ENCODE data around the gene SMTN. TPM values are rescaled to one million over a fixed set of nuclear protein-coding genes. Genes with fewer than 3 reads are reported as not detected.
"Not testable (repeated sequence)": the region's sequence is repeated elsewhere in the genome, so short reads cannot be mapped to it uniquely, and the experiment has no call there.

The SMTN gene
- total and polyA plus RNA-seq, 4 donors: 10.1 to 47.3 (median 13.8) TPM

- Histone ChIP-seq H3K4me3 (ENCODE audit: low read depth in 1 of 3, low read length in 3 of 3) (no peak overlapping the region), H3K4me1 (ENCODE audit: control insufficient read depth in 4 of 4, insufficient read depth in 4 of 4, low read length in 3 of 4) (no peaks in the 10 kb centered on the region), H3K36me3 (ENCODE audit: control insufficient read depth in 4 of 4, insufficient read depth in 3 of 4, low read depth in 1 of 4, low read length in 3 of 4) (no peaks in the 10 kb centered on the region), H3K9ac (ENCODE audit: low read depth in 1 of 2, low read length in 2 of 2) (no peak overlapping the region), H3K27me3 (ENCODE audit: control insufficient read depth in 4 of 4, insufficient read depth in 4 of 4, low read length in 3 of 4) (no peaks in the 10 kb centered on the region), H3K27ac (ENCODE audit: low read depth in 1 of 2, low read length in 2 of 2) (no peak overlapping the region), H3K9me3 (ENCODE audit: control insufficient read depth in 4 of 4, low read length in 3 of 4) (no peaks in the 10 kb centered on the region)
- TF ChIP-seq ZBTB33 (IDR thresholded peaks at IDR 0.05) (no peak), FOXA1 (IDR thresholded peaks at IDR 0.05) (no peak), GABPA (IDR thresholded peaks at IDR 0.05 in 1 of 2, conservative IDR thresholded peaks at IDR 0.05 in 1 of 2) (no peak), NR2F2 (IDR thresholded peaks at IDR 0.05) (no peak), TAF1 (conservative IDR thresholded peaks at IDR 0.05) (no peak)
- WGBS: 90% methylated on average over 6 of the region's 6 CpGs
- no peak for DNase-seq (ENCODE audit: low spot score)
Observed at GRCh38 chr22:31064369-31064768, 16.7 kb upstream of the SMTN start.

GRCh38 chr22:31068970-31069369, 12.1 kb upstream of the SMTN start:
- no peak overlapping the region for H3K27ac ChIP-seq (ENCODE audit: low read depth in 1 of 2, low read length in 2 of 2)
- no peak for TF ChIP-seq FOXA1 (IDR thresholded peaks at IDR 0.05)
- TF ChIP-seq HNF4G (IDR thresholded peaks at IDR 0.05): no peak
- TF ChIP-seq RAD21 (IDR thresholded peaks at IDR 0.05): no peak
- no peak for TF ChIP-seq ZBTB33 (IDR thresholded peaks at IDR 0.05)
- no peak for TF ChIP-seq ATF3 (IDR thresholded peaks at IDR 0.05)
- no peak for TF ChIP-seq GABPA (IDR thresholded peaks at IDR 0.05 in 1 of 2, conservative IDR thresholded peaks at IDR 0.05 in 1 of 2)
- no peak for TF ChIP-seq EGR1 (IDR thresholded peaks at IDR 0.05; ENCODE audit: low read depth in 2 of 2)
- no peak for TF ChIP-seq REST (IDR thresholded peaks at IDR 0.05)
- no peak for TF ChIP-seq HNF4A (conservative IDR thresholded peaks at IDR 0.05)
- TF ChIP-seq JUND (IDR thresholded peaks at IDR 0.05): no peak
- TF ChIP-seq TAF1 (conservative IDR thresholded peaks at IDR 0.05): no peak
- no peak for TF ChIP-seq NR2F2 (IDR thresholded peaks at IDR 0.05)
- TF ChIP-seq YY1 (IDR thresholded peaks at IDR 0.05): no peak
- no peak for TF ChIP-seq MAX (IDR thresholded peaks at IDR 0.05)
- no peak for TF ChIP-seq SP1 (IDR thresholded peaks at IDR 0.05)
- no peak for TF ChIP-seq FOXA2 (IDR thresholded peaks at IDR 0.05)
- TF ChIP-seq RXRA (IDR thresholded peaks at IDR 0.05): no peak
- TF ChIP-seq CTCF (IDR thresholded peaks at IDR 0.05; ENCODE audit: low read depth, low read length, missing input control): no peak
- H3K27me3 ChIP-seq (ENCODE audit: control insufficient read depth in 4 of 4, insufficient read depth in 4 of 4, low read length in 3 of 4): no peaks in the 10 kb centered on the region
- 82% methylated on average over 11 of the region's 11 CpGs for WGBS
- no peak overlapping the region for H3K4me3 ChIP-seq (ENCODE audit: low read depth in 1 of 3, low read length in 3 of 3)
- no peaks in the 10 kb centered on the region for H3K4me1 ChIP-seq (ENCODE audit: control insufficient read depth in 4 of 4, insufficient read depth in 4 of 4, low read length in 3 of 4)
- no peak overlapping the region for H3K9ac ChIP-seq (ENCODE audit: low read depth in 1 of 2, low read length in 2 of 2)
- DNase-seq (ENCODE audit: low spot score): no peak
- H3K9me3 ChIP-seq (ENCODE audit: control insufficient read depth in 4 of 4, low read length in 3 of 4): no peaks in the 10 kb centered on the region
- no peaks in the 10 kb centered on the region for H3K36me3 ChIP-seq (ENCODE audit: control insufficient read depth in 4 of 4, insufficient read depth in 3 of 4, low read depth in 1 of 4, low read length in 3 of 4)

GRCh38 chr22:31069691-31070314, 11.3 kb upstream of the SMTN start:
- not testable (repeated sequence) for H3K36me3 ChIP-seq (ENCODE audit: control insufficient read depth in 4 of 4, insufficient read depth in 3 of 4, low read depth in 1 of 4, low read length in 3 of 4); H3K27ac ChIP-seq (ENCODE audit: low read depth in 1 of 2, low read length in 2 of 2); H3K9ac ChIP-seq (ENCODE audit: low read depth in 1 of 2, low read length in 2 of 2); H3K4me3 ChIP-seq (ENCODE audit: low read depth in 1 of 3, low read length in 3 of 3); H3K27me3 ChIP-seq (ENCODE audit: control insufficient read depth in 4 of 4, insufficient read depth in 4 of 4, low read length in 3 of 4); H3K4me1 ChIP-seq (ENCODE audit: control insufficient read depth in 4 of 4, insufficient read depth in 4 of 4, low read length in 3 of 4); DNase-seq (ENCODE audit: low spot score); H3K9me3 ChIP-seq (ENCODE audit: control insufficient read depth in 4 of 4, low read length in 3 of 4)
- 89% methylated on average over 6 of the region's 6 CpGs for WGBS

Data from liver (tissue), 9 donors.